ENCODE measurements around the gene TMEM143. TPM values are rescaled to one million over a fixed set of nuclear protein-coding genes. Genes with fewer than 3 reads are reported as not detected.
A peak's percentile ranks its signal among the peaks of the same experiment; 100 is the strongest.

The TMEM143 gene
- total RNA-seq, 2 experiments from 2014 or later, result 9.4 to 11.0 TPM

DNA sequence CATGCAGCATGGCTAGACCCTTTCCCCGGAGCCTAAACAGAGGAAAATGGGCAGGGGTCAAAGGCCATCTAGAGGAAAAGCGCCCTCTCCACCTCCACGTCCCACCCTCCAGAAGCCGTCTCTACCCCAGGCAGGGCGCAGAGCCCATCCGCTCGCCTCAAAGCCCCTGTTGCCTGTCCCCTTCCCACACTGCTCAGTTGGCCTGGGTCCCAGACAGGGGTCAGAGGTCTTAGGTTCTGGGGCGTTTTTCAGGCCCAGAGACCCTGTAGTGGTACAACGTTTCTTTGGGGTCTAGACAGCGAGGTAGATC, 285 bp downstream of the TMEM143 start:
- peak overlapping the region; percentile 90 for H3K4me3 Mint-ChIP-seq
- Histone ChIP-seq H3K27ac (ENCODE audit: low read depth in 1 of 2, low read length in 2 of 2) (peak overlapping the region; percentile 77 to 87), H3K4me3 (ENCODE audit: low read length) (peak overlapping the region; percentile 94), H3K27me3 (ENCODE audit: control insufficient read depth in 1 of 2, insufficient read depth in 2 of 2, low read length in 2 of 2) (no peaks in the 10 kb centered on the region), H3K36me3 (ENCODE audit: insufficient read depth, low read length) (no peaks in the 10 kb centered on the region), H3K9me3 (ENCODE audit: control insufficient read depth in 1 of 2, insufficient read depth in 1 of 2, low read length in 2 of 2) (no peaks in the 10 kb centered on the region), H3K4me1 (ENCODE audit: insufficient read depth, low read length) (peaks cover 22% of the 10 kb centered on the region)
- H3K9me3 Mint-ChIP-seq, result no peaks in the 10 kb centered on the region
- ChIA-PET CTCF (interaction anchor here (0.6 to 3.0 kb wide), 8 partner anchors 12 to 273 kb away, joined by 3 to 27 read pairs (median 5); partner anchors contain the start of gene KDELR1), POLR2A (interaction anchor here (0.8 to 2.9 kb wide), 22 partner anchors 28 to 1763 kb away, joined by 3 to 74 read pairs (median 6); partner anchors contain the start of genes AP2A1, CALM3, CARD8 and DBP)
- ATAC-seq (ENCODE audit: poor library complexity) (peak; percentile 6), DNase-seq (peak in 4 of 14 experiments; percentile 10 to 45 (median 19))
- peaks cover 17% of the 10 kb centered on the region for H3K4me1 Mint-ChIP-seq (ENCODE audit: low read depth)
- intact Hi-C loops (cut with DNase I, micrococcal nuclease), result loop anchor here (1.0 to 10.0 kb wide), 11 partner anchors 29 to 1749 kb away; partner anchors contain the start of genes CYTH2 (in 1 of the 2), GRWD1 (in 1 of the 2), GYS1 (in 1 of the 2) and LIG1 (in 1 of the 2)
- TF ChIP-seq, protein P1, sequence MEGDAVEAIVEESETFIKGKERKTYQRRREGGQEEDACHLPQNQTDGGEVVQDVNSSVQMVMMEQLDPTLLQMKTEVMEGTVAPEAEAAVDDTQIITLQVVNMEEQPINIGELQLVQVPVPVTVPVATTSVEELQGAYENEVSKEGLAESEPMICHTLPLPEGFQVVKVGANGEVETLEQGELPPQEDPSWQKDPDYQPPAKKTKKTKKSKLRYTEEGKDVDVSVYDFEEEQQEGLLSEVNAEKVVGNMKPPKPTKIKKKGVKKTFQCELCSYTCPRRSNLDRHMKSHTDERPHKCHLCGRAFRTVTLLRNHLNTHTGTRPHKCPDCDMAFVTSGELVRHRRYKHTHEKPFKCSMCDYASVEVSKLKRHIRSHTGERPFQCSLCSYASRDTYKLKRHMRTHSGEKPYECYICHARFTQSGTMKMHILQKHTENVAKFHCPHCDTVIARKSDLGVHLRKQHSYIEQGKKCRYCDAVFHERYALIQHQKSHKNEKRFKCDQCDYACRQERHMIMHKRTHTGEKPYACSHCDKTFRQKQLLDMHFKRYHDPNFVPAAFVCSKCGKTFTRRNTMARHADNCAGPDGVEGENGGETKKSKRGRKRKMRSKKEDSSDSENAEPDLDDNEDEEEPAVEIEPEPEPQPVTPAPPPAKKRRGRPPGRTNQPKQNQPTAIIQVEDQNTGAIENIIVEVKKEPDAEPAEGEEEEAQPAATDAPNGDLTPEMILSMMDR (IDR thresholded peaks at IDR 0.05), result no peak
- no peaks in the 10 kb centered on the region for H3K27me3 Mint-ChIP-seq
- peaks cover 5% of the 10 kb centered on the region for H3K36me3 Mint-ChIP-seq (ENCODE audit: low read depth)
- H3K27ac Mint-ChIP-seq, result peak overlapping the region; percentile 90

DNA sequence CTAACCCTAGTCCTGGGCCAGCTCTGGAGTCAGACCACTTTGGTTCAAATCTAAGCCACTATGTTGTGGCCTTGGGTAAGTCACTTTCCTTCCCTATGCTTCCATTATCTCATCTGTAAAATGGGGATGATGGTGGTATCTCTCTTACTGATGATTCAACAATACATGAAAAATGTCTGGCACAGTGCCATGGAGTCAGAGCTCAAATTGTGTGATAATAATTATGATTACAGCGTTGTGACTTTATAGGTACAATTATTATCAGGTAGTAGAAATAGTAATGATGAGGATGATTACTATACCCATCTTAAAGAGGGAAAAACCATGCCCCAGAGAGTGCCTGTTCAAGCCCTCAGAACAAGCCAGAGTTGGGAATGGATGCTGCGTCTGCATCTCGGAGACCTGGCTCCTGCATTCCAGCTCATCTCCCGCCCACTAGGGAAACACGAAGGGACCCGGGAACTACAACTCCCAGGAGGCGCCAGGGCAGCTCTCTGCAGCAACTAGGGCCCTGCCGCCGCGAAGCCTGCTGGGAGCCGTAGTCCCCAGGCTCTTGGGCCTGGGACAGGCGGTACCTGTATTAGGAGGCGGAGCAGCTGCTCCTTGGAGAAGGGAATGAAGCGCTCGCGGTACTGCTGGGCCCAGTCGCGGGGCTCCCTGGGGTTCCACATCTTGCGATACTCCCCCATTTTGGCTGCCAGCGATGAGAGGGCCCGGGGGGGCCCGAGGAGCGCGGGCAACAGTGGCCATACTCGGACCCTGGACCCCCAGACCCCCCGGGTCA, 832 bp downstream of the TMEM143 start:
- Histone ChIP-seq H3K27ac (ENCODE audit: low read depth in 1 of 2, low read length in 2 of 2) (peak overlapping the region; percentile 77 to 87), H3K36me3 (ENCODE audit: insufficient read depth, low read length) (no peaks in the 10 kb centered on the region), H3K27me3 (ENCODE audit: control insufficient read depth in 1 of 2, insufficient read depth in 2 of 2, low read length in 2 of 2) (no peaks in the 10 kb centered on the region), H3K4me1 (ENCODE audit: insufficient read depth, low read length) (peaks cover 22% of the 10 kb centered on the region), H3K4me3 (ENCODE audit: low read length) (peak overlapping the region; percentile 94), H3K9me3 (ENCODE audit: control insufficient read depth in 1 of 2, insufficient read depth in 1 of 2, low read length in 2 of 2) (no peaks in the 10 kb centered on the region)
- Mint-ChIP-seq H3K9me3 (no peaks in the 10 kb centered on the region), H3K27ac (peak overlapping the region; percentile 90), H3K4me1 (ENCODE audit: low read depth) (peaks cover 17% of the 10 kb centered on the region), H3K4me3 (peak overlapping the region; percentile 90), H3K36me3 (ENCODE audit: low read depth) (peaks cover 5% of the 10 kb centered on the region), H3K27me3 (no peaks in the 10 kb centered on the region)
- ChIA-PET POLR2A (interaction anchor here (0.6 to 2.9 kb wide), 16 partner anchors 28 to 1762 kb away, joined by 3 to 74 read pairs (median 6); partner anchors contain the start of genes CALM3, CARD8, DBP and EMP3), CTCF (interaction anchor here (0.9 to 3.0 kb wide), 6 partner anchors 12 to 103 kb away, joined by 3 to 27 read pairs (median 7); partner anchors contain the start of gene KDELR1)
- ATAC-seq (ENCODE audit: poor library complexity) (peak; percentile 58), DNase-seq (peak; percentile 77 to 95 (median 88))
- intact Hi-C loops (cut with DNase I, micrococcal nuclease), result loop anchor here (1.0 to 10.0 kb wide), 11 partner anchors 28 to 1748 kb away; partner anchors contain the start of genes CYTH2 (in 1 of the 2), GRWD1 (in 1 of the 2), GYS1 (in 1 of the 2) and LIG1 (in 1 of the 2)
- TF ChIP-seq, protein P1 (IDR thresholded peaks at IDR 0.05), result no peak

DNA sequence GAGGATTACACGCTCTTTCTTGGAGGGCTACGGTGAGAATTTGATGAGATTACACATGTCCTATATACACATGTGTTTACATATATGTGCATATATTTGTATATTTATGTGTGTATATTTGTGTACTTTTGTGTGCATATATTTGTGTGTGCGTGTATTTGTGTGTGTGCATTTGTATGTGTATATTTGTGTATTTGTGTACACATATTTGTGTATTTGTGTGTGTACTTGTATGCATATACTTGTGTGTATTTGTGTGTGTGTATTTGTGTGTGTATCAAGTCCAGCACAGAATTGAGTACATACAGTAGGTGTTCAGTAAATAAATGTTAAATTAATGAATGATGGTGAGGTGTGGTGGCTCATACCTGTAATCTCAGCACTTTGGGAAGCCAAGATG, 1.8 kb downstream of the TMEM143 start:
- H3K36me3 Mint-ChIP-seq (ENCODE audit: low read depth), result peaks cover 5% of the 10 kb centered on the region
- ChIA-PET CTCF (interaction anchor here (0.6 to 2.8 kb wide), 2 partner anchors 29 to 89 kb away, joined by 3 to 27 read pairs; partner anchors contain the start of gene KDELR1), POLR2A (interaction anchor here (2.5 to 2.9 kb wide), 3 partner anchors 28 to 118 kb away, joined by 9 to 74 read pairs (median 10); partner anchors contain the start of gene CARD8)
- H3K4me3 ChIP-seq (ENCODE audit: low read length), result no peak overlapping the region
- H3K4me1 Mint-ChIP-seq (ENCODE audit: low read depth), result peaks cover 17% of the 10 kb centered on the region
- H3K9me3 Mint-ChIP-seq, result no peaks in the 10 kb centered on the region
- no peak for DNase-seq
- no peaks in the 10 kb centered on the region for H3K27me3 Mint-ChIP-seq
- TF ChIP-seq, protein P1 (IDR thresholded peaks at IDR 0.05), result no peak
- H3K27ac Mint-ChIP-seq, result peak overlapping the region; percentile 51
- ATAC-seq (ENCODE audit: poor library complexity), result no peak
- H3K27ac ChIP-seq (ENCODE audit: low read depth in 1 of 2, low read length in 2 of 2), result no peak overlapping the region
- H3K9me3 ChIP-seq (ENCODE audit: control insufficient read depth in 1 of 2, insufficient read depth in 1 of 2, low read length in 2 of 2), result no peaks in the 10 kb centered on the region
- H3K4me1 ChIP-seq (ENCODE audit: insufficient read depth, low read length), result peaks cover 22% of the 10 kb centered on the region
- no peaks in the 10 kb centered on the region for H3K27me3 ChIP-seq (ENCODE audit: control insufficient read depth in 1 of 2, insufficient read depth in 2 of 2, low read length in 2 of 2)
- H3K36me3 ChIP-seq (ENCODE audit: insufficient read depth, low read length), result no peaks in the 10 kb centered on the region
- intact Hi-C loops (cut with DNase I, micrococcal nuclease), result loop anchor here (2.0 to 10.0 kb wide), 9 partner anchors 27 to 1747 kb away; partner anchors contain the start of genes CYTH2 (in 1 of the 2), GRWD1 (in 1 of the 2), GYS1 (in 1 of the 2) and LMTK3 (in 1 of the 2)
- peak overlapping the region; percentile 50 for H3K4me3 Mint-ChIP-seq
